Heart right ventricle (tissue), 16 donors: Measurements from ENCODE around the gene MBNL3. TPM values are rescaled to one million over a fixed set of nuclear protein-coding genes. Genes with fewer than 3 reads are reported as not detected.

Experiments used
- ATAC-seq, 8 donors: fragments of 200-7000 bp; cut with Tn5 transposase; one replicate each; pipeline ENCODE4 v1.9.1; 2020; ENCODE audit warnings: mild to moderate bottlenecking in 8 of 8, moderate library complexity in 8 of 8, moderate number of reproducible peaks in 1 of 8
- DNase-seq, 2 donors: peaks; one replicate each; pipeline ENCODE4 v3.0.0-alpha.2; 2020
- H3K27ac ChIP-seq, 10 donors: fragments of 200-600 bp; sonication (generic) in 2 of 10; one replicate each; pipeline versions ENCODE4 v1.5.0 to v1.8.0; 2020 to 2022; ENCODE audit warnings: mild to moderate bottlenecking in 3 of 10
- H3K27me3 ChIP-seq, 7 donors: fragments of 200-600 bp; one replicate each; pipeline ENCODE4 v1.8.0; 2021 to 2022; ENCODE audit warnings: mild to moderate bottlenecking in 2 of 7
- H3K36me3 ChIP-seq, 9 donors: fragments of 200-600 bp; sonication (generic) in 1 of 9; one replicate each; pipeline versions ENCODE4 v1.5.0 to v1.8.0; 2020 to 2022; ENCODE audit warnings: mild to moderate bottlenecking in 2 of 9
- H3K4me1 ChIP-seq, 9 donors: fragments of 200-600 bp; sonication (generic) in 1 of 9; one replicate each; pipeline versions ENCODE4 v1.5.0 to v1.8.0; 2020 to 2022; ENCODE audit warnings: mild to moderate bottlenecking in 4 of 9
- H3K4me3 ChIP-seq, 10 donors: fragments of 200-600 bp; sonication (generic) in 2 of 10; one replicate each; pipeline versions ENCODE4 v1.5.0 to v1.8.0; 2020 to 2022; ENCODE audit warnings: mild to moderate bottlenecking in 7 of 10, moderate library complexity in 2 of 10
- H3K9me3 ChIP-seq, 11 donors: fragments of 200-600 bp in 10 of 11; sonication (generic) in 2 of 11; one replicate each; pipeline versions ENCODE4 v1.5.0 to v1.8.0; 2013 to 2022; ENCODE audit warnings: mild to moderate bottlenecking in 2 of 11, control low read depth in 1 of 11, moderate library complexity in 1 of 11
- WGBS, 2 donors: extraction: QIAGEN DNeasy Blood & Tissue Kit; methylation state at CpG; one replicate each; pipeline ENCODE4 v1.1.7; 2013; ENCODE audit warnings: inconsistent platforms in 1 of 2; 5-methylcytosine and 5-hydroxymethylcytosine counted together
- intact Hi-C, 10 donors: fragments of 100-400 bp; cut with DNase I; formaldehyde crosslinking; loops; one replicate each; pipeline versions ENCODE4 v1.11.1 to v1.14.2; 2022
- polyA plus RNA-seq, 2 donors: library from polyadenylated mRNA; stranded (reverse); fragments of 200-250 nt; gene quantifications; one replicate each; pipeline ENCODE4 v1.2.3, GENCODE V29; 2013
- total RNA-seq, 10 donors: library from RNA; stranded (reverse); fragmentation: NEBNext Ultra II Directional in 3 of 10; extraction: Animal tissue kit (Norgen Biotek cat#: 25700) in 3 of 10; gene quantifications; one replicate each; pipeline versions ENCODE4 v1.2.1 to v1.2.4, GENCODE V29; 2021 to 2023
- TF ChIP-seq, protein P1 (sequence below), 9 donors: fragments of 200-600 bp; sonication (generic) in 2 of 9; IDR thresholded peaks; one replicate each; pipeline versions ENCODE4 v1.5.0 to v1.8.0; 2021 to 2022; ENCODE audit warnings: antibody characterized with exemption in 9 of 9, mild to moderate bottlenecking in 5 of 9, moderate library complexity in 1 of 9
- donor health status: Arrhythmogenic right ventricular cardiomyopathy.
- donor health status: ischemic (EF 13 %, LVEDD 7.1; RV severe dilation, severe dysfunction).
- donor health status: healthy with polysubstance abuse.
- donor health status: DM: no; HTN: yes; CAD: no.
- donor health status: DM: no; HTN: no; CAD: no.
- donor health status: ischemic (EF 25% LVEDD 6.9; RV normal size, moderate dysfunction).
- donor health status: ischemic (EF 25% LVEDD 5.7; RV mildly dilated, moderate dysfunction).
- donor health status: healthy.
- donor health status: DM: yes; HTN: yes; CAD: no.
- donor health status: Ischemic cardiomyopathy.
- donor health status: ischemic (EF 35%, LVEDD 5.7; RV mildly dilated, moderate dysfunction).
- donor health status: nonischemic (EF 11% LVEDD 7.7; RV severe dilation, severe dysfunction).
- donor health status: DM: yes; HTN: yes; CAD: no.
- donor health status: PGD.
- donor health status: ischemic (EF 29% LVEDD 5.4; RV normal size, mild dysfunction).
- donor health status: nonischemic (EF 23%, LVEDD 6.1; RV moderate dilation, normal function).

MBNL3 gene
- total and polyA plus RNA-seq, 12 donors: 0.51 to 41.9 (median 5.6) TPM

DNA sequence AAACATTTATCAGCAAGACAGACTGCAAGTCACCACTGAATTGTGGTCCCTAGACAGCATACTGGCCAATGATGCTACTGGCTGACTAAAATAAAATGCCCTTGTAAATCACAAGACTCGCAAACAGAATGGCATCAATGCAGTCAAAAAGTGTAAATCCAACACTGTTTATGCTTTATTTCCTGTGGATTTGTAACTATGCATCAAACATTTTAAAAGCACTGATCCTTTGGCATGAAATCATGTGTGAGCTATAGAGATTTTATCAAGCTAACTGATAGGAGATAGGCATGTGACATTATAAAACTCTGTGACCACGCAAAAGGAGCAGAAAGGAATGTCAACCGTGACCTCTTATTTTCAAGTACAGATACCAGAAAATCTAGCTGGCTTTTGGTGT is 20.8 kb downstream of the MBNL3 start:
- Histone ChIP-seq H3K27me3 (peaks cover 0 to 43% (median 0%) of the 10 kb centered on the region in 7 donors), H3K4me3 (no peak overlapping the region), H3K9me3 (peaks cover 0 to 9% (median 0%) of the 10 kb centered on the region in 11 donors), H3K27ac (no peak overlapping the region), H3K4me1 (no peaks in the 10 kb centered on the region), H3K36me3 (no peaks in the 10 kb centered on the region)
- DNase-seq (no peak), ATAC-seq (no peak)
- TF ChIP-seq, protein P1, sequence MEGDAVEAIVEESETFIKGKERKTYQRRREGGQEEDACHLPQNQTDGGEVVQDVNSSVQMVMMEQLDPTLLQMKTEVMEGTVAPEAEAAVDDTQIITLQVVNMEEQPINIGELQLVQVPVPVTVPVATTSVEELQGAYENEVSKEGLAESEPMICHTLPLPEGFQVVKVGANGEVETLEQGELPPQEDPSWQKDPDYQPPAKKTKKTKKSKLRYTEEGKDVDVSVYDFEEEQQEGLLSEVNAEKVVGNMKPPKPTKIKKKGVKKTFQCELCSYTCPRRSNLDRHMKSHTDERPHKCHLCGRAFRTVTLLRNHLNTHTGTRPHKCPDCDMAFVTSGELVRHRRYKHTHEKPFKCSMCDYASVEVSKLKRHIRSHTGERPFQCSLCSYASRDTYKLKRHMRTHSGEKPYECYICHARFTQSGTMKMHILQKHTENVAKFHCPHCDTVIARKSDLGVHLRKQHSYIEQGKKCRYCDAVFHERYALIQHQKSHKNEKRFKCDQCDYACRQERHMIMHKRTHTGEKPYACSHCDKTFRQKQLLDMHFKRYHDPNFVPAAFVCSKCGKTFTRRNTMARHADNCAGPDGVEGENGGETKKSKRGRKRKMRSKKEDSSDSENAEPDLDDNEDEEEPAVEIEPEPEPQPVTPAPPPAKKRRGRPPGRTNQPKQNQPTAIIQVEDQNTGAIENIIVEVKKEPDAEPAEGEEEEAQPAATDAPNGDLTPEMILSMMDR (IDR thresholded peaks at IDR 0.05): no peak
- 77 to 84% methylated on average over 3 of the region's 3 CpGs for WGBS, 2 donors
- intact Hi-C loops: no loop called here

DNA sequence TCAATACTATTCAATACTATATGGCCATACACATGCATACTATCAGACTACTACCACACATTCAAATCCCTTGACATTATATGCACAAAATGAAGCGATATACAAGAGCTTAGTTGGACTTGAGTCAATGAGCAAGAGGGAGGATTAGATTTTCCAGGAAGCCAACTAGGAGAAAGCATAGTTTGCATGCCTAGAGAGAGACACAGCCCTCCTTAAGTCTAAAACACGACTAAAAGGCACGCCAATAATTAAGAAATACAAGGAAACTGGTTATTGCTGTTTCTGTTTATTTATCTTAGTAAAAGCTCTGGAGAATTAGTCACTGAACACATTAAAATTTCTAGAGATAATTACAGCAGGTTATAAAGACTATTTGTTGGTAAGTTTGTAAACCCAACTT is 21.8 kb downstream of the MBNL3 start:
- ATAC-seq (no peak), DNase-seq (no peak)
- intact Hi-C loops: no loop called here
- 56 to 64% methylated on average over 3 of the region's 3 CpGs for WGBS, 2 donors
- Histone ChIP-seq H3K36me3 (no peaks in the 10 kb centered on the region), H3K27ac (no peak overlapping the region), H3K4me1 (no peaks in the 10 kb centered on the region), H3K27me3 (peaks cover 0 to 39% (median 0%) of the 10 kb centered on the region in 7 donors), H3K9me3 (peaks cover 0 to 9% (median 0%) of the 10 kb centered on the region in 11 donors), H3K4me3 (no peak overlapping the region)
- TF ChIP-seq, protein P1 (IDR thresholded peaks at IDR 0.05): no peak

DNA sequence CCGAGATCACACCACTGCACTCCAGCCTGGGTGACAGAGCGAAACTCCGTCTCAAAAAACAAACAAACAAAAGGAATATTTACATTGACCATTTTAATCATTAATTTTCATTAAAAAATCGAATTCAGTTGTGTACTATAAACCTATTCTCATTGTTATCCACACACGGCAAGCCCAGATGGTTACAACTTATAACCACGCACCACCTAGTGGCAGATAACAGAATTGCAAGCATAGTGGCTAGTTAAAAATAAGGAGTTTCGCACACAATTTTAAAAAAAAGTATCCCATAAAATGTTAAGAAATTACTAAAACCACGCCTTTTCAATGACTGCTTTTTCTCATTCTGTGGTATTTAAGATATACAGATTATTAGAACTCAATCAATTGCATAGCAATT is 25.4 kb downstream of the MBNL3 start:
- Histone ChIP-seq H3K27me3 (peaks cover 0 to 35% (median 0%) of the 10 kb centered on the region in 7 donors), H3K9me3 (peaks cover 0 to 9% (median 0%) of the 10 kb centered on the region in 11 donors), H3K4me3 (no peak overlapping the region), H3K4me1 (no peaks in the 10 kb centered on the region), H3K36me3 (no peaks in the 10 kb centered on the region), H3K27ac (no peak overlapping the region)
- ATAC-seq (no peak), DNase-seq (no peak)
- WGBS, 2 donors: 67 to 74% methylated on average over 8 of the region's 8 CpGs
- intact Hi-C loops: no loop called here
- TF ChIP-seq, protein P1 (IDR thresholded peaks at IDR 0.05): peak in 8 of 9 donors; percentile 11 to 65 (median 28)

DNA sequence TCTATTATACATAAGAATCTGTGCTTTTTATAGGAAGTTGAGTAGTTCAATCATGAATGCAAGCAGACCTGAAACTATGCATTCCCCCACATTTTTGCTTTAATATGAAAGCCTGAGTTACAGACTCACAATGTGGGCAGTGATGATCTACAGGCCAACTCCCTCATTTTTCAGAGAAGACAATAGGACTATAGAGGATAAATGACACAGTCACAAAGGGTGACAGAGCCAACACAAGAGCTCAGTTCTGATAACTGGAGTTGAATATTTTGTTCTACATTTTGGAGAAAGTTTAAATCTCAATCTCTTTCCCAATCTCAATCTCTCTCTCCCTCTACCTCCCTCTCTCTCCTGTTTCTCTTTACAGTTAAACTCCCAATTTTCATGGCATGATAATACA is 27.0 kb downstream of the MBNL3 start:
- peaks cover 0 to 9% (median 0%) of the 10 kb centered on the region in 11 donors for H3K9me3 ChIP-seq
- peaks cover 0 to 41% (median 0%) of the 10 kb centered on the region in 7 donors for H3K27me3 ChIP-seq
- H3K4me3 ChIP-seq: no peak overlapping the region
- no peaks in the 10 kb centered on the region for H3K4me1 ChIP-seq
- DNase-seq: no peak
- ATAC-seq: no peak
- intact Hi-C loops: no loop called here
- TF ChIP-seq, protein P1 (IDR thresholded peaks at IDR 0.05): no peak
- no peaks in the 10 kb centered on the region for H3K36me3 ChIP-seq
- H3K27ac ChIP-seq: no peak overlapping the region
